A549 treated with AZD2906 at 1 μM for 4 hours (cell line): Measurements from ENCODE around the gene DMAC2. TPM values are rescaled to one million over a fixed set of nuclear protein-coding genes. Genes with fewer than 3 reads are reported as not detected.

ENCODE experiments used
- total RNA-seq: library from RNA; stranded (reverse); fragments of 200-300 nt; extraction: Qiagen RNA extraction; gene quantifications from 5 replicates; pipeline ENCODE4 v1.2.3, GENCODE V29; 2022

The DMAC2 gene
- total RNA-seq: 102 to 129 TPM (median 110 TPM) in 5 replicates

DNA sequence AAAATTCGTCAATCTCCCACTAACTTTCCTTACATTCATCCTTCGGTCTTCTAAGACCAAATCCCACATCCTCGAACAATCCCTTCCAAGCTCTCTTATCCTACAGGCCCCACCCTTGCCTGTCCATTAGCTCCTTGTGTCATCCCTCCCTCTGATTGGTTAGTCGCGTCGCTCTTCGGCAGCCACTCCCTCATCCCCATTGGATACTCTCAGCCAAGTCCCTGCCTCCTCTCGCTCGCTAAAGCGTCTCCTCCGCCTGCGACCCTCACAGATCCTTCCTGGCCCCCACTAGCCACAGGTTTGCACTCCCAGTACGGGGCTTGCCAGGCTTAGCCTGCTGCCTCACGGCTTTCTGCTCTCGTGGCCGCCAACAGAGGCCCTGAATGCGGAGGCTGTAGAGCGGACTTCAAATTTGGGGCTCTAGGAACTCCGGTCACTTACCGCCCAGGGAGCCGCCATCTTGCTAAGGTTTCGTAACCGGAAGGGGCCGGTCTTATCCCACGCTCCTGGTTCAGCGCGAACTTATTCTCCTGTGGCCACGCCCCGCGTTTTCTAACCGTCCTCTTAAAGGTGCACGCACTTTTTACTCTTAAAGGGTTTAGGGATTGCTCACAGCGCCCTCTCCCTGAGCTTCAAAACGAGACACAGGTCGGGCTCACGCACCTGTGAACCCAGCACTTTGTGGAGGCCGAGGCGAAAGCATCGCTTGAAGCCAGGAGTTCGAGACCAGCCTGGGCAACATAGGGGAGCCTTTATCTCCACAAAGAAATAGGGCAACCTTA lies at the start of gene DMAC2:
Gene DMAC2 (minus strand): TSS at position 472 of the 782 bp plus-strand sequence. CDS start 13 bp downstream, at position 459.

DNA sequence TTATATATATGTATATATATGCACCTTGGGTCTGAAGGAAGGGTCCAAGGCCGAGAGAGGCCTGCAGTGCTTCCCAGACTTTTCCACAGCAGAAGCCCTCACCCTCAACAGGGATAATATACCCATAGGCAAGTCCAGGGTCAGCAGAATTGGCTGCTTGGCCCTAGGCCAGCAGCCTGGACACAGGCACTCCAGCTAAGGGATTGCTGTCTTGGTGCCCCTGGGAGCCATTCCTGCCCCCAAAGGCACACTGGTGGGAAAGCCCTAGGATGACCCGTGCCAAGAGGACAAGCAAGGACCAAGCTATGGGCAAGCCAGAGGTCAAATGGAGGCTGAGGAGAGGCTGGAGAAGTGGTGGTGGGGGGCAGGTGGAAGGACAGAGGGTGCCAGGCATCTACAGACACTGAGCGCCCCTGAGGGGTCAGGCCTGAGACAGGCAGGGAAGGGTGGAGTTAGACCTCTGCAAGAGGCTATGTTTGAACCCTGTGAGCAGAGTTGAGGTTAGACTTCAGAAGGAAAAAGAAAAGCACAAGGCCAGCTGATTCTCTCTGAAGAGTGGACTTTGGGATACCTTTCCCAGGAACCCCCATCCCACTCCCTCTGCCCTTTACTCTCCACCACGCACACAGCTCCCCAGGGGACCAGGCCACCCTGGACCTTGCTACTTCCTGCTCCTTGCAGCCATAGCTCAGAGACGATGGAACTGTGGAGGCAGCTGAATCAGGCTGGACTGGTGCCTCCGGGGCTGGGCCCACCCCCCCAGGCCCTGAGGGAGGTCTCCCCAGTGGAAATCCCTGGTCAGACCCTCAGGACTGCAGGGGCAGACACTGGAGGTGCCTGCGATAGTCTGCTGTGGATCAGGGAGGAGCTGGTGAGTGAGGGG lies 3.0 kb upstream of the DMAC2 start, which contains the start of gene ERICH4:
Gene ERICH4 (plus strand): TSS at position 684 of the 883 bp plus-strand sequence. CDS start 14 bp downstream, at position 698.

DNA sequence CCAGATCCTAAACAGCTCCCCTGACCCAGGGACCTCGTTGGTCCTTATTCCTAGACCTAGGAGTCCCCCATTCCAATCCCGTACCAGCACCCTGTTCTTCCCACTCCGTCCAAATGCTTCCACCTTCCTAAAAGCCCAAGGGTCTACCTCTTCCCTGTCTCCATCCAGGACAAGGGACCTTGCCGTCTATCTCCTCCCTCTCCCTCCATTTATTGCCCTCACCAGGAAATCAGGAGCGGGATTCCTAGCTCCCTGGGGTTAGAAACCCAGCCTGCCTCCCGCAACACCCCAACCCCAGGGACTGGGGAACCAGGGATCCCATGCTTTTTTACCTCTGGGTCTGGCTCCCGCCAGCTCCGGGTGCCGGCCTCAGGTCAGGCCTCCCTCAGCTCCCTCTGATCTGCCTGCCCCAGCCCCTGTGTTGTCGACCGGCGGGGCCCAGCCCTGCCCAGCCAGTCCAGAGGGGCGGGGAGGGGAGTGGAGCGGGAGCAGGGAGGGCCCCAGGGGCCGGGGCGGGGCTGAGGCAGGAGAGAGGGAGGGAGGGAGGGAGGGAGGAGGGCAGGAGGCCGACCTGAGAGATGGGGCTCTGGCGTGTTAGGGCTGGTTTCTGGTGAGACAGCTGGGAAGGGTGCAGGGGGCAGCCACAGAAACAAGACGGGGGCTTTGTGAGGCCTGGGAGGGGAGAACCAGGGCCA lies 12.6 kb downstream of the DMAC2 start, which contains the start of gene B3GNT8:
Gene B3GNT8 (minus strand): TSS at position 423 of the 695 bp plus-strand sequence. CDS start 596 bp downstream, outside the sequence.

DNA sequence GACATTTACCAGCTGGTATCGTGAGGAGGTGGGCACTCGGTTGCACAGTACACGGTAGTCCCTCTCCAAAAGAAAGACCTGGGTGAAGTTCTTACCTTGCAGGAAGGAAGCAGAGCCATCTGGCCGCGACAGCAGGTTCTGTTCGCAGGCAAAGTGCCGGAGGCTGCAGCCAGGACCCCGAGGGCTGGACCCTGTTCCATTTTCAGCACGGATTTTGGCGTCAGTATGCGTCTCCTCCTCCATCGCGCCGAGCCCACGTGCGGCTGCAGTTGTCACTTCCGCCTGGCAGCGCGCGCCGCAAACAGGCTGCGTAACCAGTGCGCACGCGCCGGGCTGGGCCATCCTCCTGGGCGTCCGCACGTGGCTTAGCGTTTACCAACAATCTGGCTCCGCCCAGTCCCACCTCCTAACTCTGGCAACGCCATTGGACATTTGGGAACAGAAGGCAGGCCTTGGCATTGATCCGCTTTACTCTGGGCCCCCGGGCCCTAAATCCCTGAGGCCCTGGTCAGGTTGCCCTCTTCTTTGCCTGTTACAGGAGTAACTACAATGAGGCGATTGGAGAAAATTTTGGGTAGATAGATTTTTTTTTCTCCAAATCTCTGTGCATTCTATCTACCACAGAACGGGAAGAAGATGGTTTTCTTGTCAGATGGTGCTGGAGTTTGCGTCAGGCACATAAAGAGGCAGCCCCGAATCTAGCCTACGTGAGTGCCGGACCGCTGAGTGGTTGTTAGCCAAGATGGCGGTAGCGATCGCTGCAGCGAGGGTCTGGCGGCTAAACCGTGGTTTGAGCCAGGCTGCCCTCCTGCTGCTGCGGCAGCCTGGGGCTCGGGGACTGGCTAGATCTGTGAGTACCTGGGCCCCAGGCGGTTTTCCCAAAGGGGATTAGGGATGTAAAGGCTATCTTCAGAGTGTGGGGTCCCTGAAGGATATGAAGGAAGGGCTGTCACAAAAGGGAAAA lies 42.3 kb downstream of the DMAC2 start, which contains the start of the genes BCKDHA and EXOSC5:
Gene BCKDHA (plus strand): TSS at position 733 of the 964 bp plus-strand sequence. CDS start 10 bp downstream, at position 743.
Gene EXOSC5 (minus strand): TSS at position 274 of the 964 bp plus-strand sequence. CDS start 31 bp downstream, at position 243.

Other genes starting within 250 kb of the DMAC2 start
- gene CYP2S1, start 246.7 kb downstream of the DMAC2 start, total RNA-seq: 16.4 to 23.3 TPM (median 19.4 TPM) in 5 replicates
- 88.8 to 105 TPM (median 94.1 TPM) in 5 replicates for gene AXL, start 220.7 kb downstream of the DMAC2 start, total RNA-seq
- gene HNRNPUL1, start 175.5 kb downstream of the DMAC2 start, total RNA-seq: 285 to 312 TPM (median 304 TPM) in 5 replicates
- gene CCDC97, start 129.7 kb downstream of the DMAC2 start, total RNA-seq: 33.3 to 44.8 TPM (median 40.3 TPM) in 5 replicates
- 130 to 152 TPM (median 148 TPM) in 5 replicates for gene TGFB1, start 86.0 kb downstream of the DMAC2 start, total RNA-seq
- gene B9D2, start 75.8 kb downstream of the DMAC2 start, total RNA-seq: 24.9 to 34.2 TPM (median 30.5 TPM) in 5 replicates
- gene TMEM91, start 63.4 kb downstream of the DMAC2 start, total RNA-seq: 4.2 to 6.6 TPM (median 5.9 TPM) in 5 replicates
- 75.5 to 104 TPM (median 95.7 TPM) in 5 replicates for gene EXOSC5, start 42.6 kb downstream of the DMAC2 start, total RNA-seq
- 38.6 to 49.9 TPM (median 43.6 TPM) in 5 replicates for gene BCKDHA, start 42.1 kb downstream of the DMAC2 start, total RNA-seq
- 0.05 to 0.13 TPM (median 0.13 TPM) in 3 of 5 replicates, not detected in the others for gene B3GNT8, start 12.5 kb downstream of the DMAC2 start, total RNA-seq
- not detected in 5 replicates for gene ERICH4, start 3.2 kb upstream of the DMAC2 start, total RNA-seq
- gene CEACAM21, start 136.3 kb upstream of the DMAC2 start, total RNA-seq: 0.08 TPM in 1 of 5 replicates, not detected in the others
- not detected in 5 replicates for gene CEACAM4, start 187.2 kb upstream of the DMAC2 start, total RNA-seq
- 0.07 to 0.12 TPM (median 0.09 TPM) in 5 replicates for gene CEACAM7, start 248.4 kb upstream of the DMAC2 start, total RNA-seq